OCI-LY3 (cell line): ENCODE results near the gene DNMT1.
"Not testable (repeated sequence)": the region's sequence is repeated elsewhere in the genome, so short reads cannot be mapped to it uniquely, and the experiment has no call there.

ENCODE experiments used
- H2AFZ ChIP-seq: fragments of 200-600, 300-600 bp; shearing (Covaris generic); 2 replicates; pipeline ENCODE4 v1.6.0; 2014; ENCODE audit warnings: antibody characterized with exemption, low read depth, low read length
- H3K27ac ChIP-seq: fragments of 200-600, 300-600 bp; sonication (generic); 2 replicates; pipeline ENCODE4 v1.5.1; 2014; ENCODE audit warnings: mild to moderate bottlenecking, low read length, moderate library complexity, mixed read lengths
- H3K27me3 ChIP-seq: fragments of 200-600, 300-600 bp; sonication (generic); 2 replicates; pipeline ENCODE4 v1.6.1; 2014; ENCODE audit warnings: low read depth, low read length, mixed read lengths
- H3K36me3 ChIP-seq: fragments of 200-600, 300-600 bp; sonication (generic); replicated peaks from 2 replicates; pipeline ENCODE3; 2014; ENCODE audit warnings: low read depth, low read length, mixed read lengths
- H3K4me1 ChIP-seq: fragments of 300-600, 200-600 bp; sonication (generic); 2 replicates; pipeline ENCODE4 v1.6.1; 2014; ENCODE audit warnings: low read length, mixed read lengths
- H3K4me2 ChIP-seq: fragments of 200-600, 300-600 bp; sonication (generic); 2 replicates; pipeline ENCODE4 v1.6.1; 2014; ENCODE audit warnings: low read length, mixed read lengths
- H3K4me3 ChIP-seq: fragments of 300-600, 200-600 bp; sonication (generic); 2 replicates; pipeline ENCODE4 v1.5.1; 2014; ENCODE audit warnings: antibody characterized with exemption, mild to moderate bottlenecking, low read length, moderate library complexity
- H3K79me2 ChIP-seq: fragments of 300-600, 200-600 bp; shearing (Covaris generic); 2 replicates; pipeline ENCODE4 v1.6.1; 2014; ENCODE audit warnings: mild to moderate bottlenecking, low read length, mixed read lengths
- H3K9ac ChIP-seq: fragments of 300-600, 200-600 bp; shearing (Covaris generic); 2 replicates; pipeline ENCODE4 v1.6.0; 2014; ENCODE audit warnings: mild to moderate bottlenecking, low read length, moderate library complexity
- H3K9me3 ChIP-seq: fragments of 200-600, 300-600 bp; shearing (Covaris generic); 2 replicates; pipeline ENCODE4 v1.6.1; 2014; ENCODE audit warnings: low read length, mixed read lengths; ENCODE audit not compliant: insufficient read depth
- H4K20me1 ChIP-seq: fragments of 200-600, 300-600 bp; sonication (generic); 2 replicates; pipeline ENCODE4 v1.6.1; 2016; ENCODE audit warnings: low read length, mixed read lengths; ENCODE audit not compliant: insufficient read depth
- EZH2phosphoT487 ChIP-seq: fragments of 200-600 bp; shearing (Covaris generic); IDR thresholded peaks from 2 replicates; pipeline ENCODE4 v1.6.1; 2018; ENCODE audit warnings: antibody characterized with exemption, mixed run types, low read depth
- TF ChIP-seq, protein P1 (sequence below): fragments of 200-600, 300-600 bp; sonication (generic); IDR thresholded peaks from 2 replicates; pipeline ENCODE4 v1.5.1; 2014; ENCODE audit warnings: antibody characterized with exemption, low read length, low read depth

DNMT1 gene

DNA sequence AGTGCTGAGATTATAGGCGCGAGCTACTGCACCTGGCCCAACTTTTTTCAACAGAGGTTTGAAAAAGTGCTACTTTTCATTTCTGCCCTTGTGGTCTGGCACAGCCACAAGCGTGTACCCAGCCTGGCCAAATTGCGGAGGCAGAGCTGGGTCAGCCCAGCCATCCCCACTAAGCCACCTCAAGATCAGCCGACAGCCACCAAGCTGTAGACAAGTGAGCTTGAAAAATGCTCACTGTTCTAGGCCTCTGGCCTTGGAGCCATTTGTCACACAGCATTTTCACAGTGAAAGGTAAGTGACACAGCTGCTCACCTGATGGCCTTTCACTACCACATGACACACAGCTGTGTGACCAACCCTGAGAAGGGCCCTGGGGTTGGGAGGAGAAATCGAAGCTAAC lies 27.3 kb downstream of the DNMT1 start:
- Histone ChIP-seq H3K4me2 (no peak overlapping the region), H3K27ac (no peak overlapping the region), H3K27me3 (no peaks in the 10 kb centered on the region), H3K4me3 (no peak overlapping the region), H4K20me1 (no peaks in the 10 kb centered on the region), H2AFZ (no peak overlapping the region), H3K9ac (no peak overlapping the region), H3K4me1 (peaks cover 13% of the 10 kb centered on the region), H3K9me3 (no peaks in the 10 kb centered on the region), H3K36me3 (peaks cover 55% of the 10 kb centered on the region), H3K79me2 (peaks cover 3% of the 10 kb centered on the region; the same call in 1 of the 2 replicates)
- TF ChIP-seq, protein P1, sequence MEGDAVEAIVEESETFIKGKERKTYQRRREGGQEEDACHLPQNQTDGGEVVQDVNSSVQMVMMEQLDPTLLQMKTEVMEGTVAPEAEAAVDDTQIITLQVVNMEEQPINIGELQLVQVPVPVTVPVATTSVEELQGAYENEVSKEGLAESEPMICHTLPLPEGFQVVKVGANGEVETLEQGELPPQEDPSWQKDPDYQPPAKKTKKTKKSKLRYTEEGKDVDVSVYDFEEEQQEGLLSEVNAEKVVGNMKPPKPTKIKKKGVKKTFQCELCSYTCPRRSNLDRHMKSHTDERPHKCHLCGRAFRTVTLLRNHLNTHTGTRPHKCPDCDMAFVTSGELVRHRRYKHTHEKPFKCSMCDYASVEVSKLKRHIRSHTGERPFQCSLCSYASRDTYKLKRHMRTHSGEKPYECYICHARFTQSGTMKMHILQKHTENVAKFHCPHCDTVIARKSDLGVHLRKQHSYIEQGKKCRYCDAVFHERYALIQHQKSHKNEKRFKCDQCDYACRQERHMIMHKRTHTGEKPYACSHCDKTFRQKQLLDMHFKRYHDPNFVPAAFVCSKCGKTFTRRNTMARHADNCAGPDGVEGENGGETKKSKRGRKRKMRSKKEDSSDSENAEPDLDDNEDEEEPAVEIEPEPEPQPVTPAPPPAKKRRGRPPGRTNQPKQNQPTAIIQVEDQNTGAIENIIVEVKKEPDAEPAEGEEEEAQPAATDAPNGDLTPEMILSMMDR: no peak
- TF ChIP-seq EZH2phosphoT487: no peak

DNA sequence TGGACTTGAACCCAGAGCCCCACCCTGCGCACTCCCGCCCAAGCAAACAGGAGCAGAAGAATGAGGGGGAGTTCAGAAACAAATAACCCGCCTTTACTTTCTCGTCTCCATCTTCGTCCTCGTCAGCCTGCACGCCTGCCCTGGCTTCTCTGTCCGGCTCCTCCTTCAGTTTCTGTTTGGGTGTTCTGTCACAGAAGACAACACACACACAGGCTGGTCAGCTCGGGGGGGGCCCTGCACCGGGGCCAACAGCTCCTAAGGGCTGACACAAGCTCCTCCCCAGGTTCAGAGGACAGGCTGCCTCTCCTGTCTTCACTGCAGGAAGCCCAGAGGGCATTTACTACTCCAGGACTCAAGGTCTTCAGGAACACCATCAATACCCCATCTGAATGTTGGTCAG lies 28.3 kb downstream of the DNMT1 start:
- H3K27ac ChIP-seq, H3K27me3 ChIP-seq, H3K79me2 ChIP-seq, H3K4me2 ChIP-seq, H3K9me3 ChIP-seq, H4K20me1 ChIP-seq, H2AFZ ChIP-seq, H3K4me3 ChIP-seq, H3K9ac ChIP-seq: not testable (repeated sequence)
- H3K36me3 ChIP-seq: peaks cover 56% of the 10 kb centered on the region
- H3K4me1 ChIP-seq: peaks cover 13% of the 10 kb centered on the region

DNA sequence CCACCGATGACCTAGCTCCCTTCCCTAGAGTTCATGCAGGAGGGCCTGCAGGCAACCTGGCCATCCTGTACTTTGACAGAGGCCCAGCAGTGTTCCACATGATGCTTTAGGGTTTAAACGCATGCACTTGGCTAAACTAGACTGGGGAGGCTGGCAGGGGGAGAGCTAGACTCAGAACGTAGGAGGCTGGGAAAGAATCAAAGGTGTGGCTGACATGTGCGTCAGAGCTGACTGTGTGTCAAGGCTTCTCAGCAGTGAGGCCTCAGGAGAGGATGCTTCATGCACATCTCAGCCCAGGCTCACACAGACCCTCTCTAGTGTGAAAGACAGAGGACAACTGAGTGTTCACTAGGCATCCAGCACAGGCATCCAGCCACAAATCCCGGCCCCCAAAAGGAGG lies 28.7 kb downstream of the DNMT1 start:
- TF ChIP-seq, protein P1: no peak
- no peak for TF ChIP-seq EZH2phosphoT487

DNA sequence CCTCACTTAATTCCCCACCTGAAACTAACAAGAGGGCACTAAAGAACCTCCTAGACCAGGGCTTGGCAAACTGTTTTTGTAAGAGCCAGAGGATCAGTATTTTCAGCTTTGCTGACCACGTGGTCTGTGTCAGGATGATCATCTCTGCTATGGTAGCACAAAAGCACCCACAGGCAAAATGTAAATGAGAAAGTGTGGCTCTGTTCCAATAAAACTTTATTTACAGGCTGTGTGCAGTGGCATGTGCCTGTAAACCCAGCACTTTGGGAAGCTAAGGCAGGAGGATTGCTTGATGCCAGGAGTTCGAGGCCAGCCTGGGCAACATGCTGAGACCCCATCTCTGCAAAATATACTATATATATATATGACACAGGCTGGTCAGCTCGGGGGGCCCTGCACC lies 31.2 kb downstream of the DNMT1 start:
- Histone ChIP-seq H3K9ac (no peak overlapping the region), H3K4me1 (peaks cover 3% of the 10 kb centered on the region), H4K20me1 (no peaks in the 10 kb centered on the region), H2AFZ (no peak overlapping the region), H3K79me2 (peaks cover 4% of the 10 kb centered on the region; the same call in 1 of the 2 replicates), H3K36me3 (peaks cover 64% of the 10 kb centered on the region), H3K27ac (no peak overlapping the region), H3K4me3 (no peak overlapping the region), H3K27me3 (no peaks in the 10 kb centered on the region), H3K9me3 (no peaks in the 10 kb centered on the region), H3K4me2 (no peak overlapping the region)
- no peak for TF ChIP-seq EZH2phosphoT487

More for the DNA sequence above, 28.7 kb downstream of the DNMT1 start:
- Histone ChIP-seq H3K4me3 (no peak overlapping the region), H3K9ac (no peak overlapping the region), H3K27me3 (no peaks in the 10 kb centered on the region), H3K9me3 (no peaks in the 10 kb centered on the region), H3K27ac (no peak overlapping the region), H4K20me1 (no peaks in the 10 kb centered on the region), H2AFZ (no peak overlapping the region), H3K4me2 (no peak overlapping the region), H3K36me3 (peaks cover 57% of the 10 kb centered on the region), H3K4me1 (peaks cover 13% of the 10 kb centered on the region), H3K79me2 (peaks cover 3% of the 10 kb centered on the region; the same call in 1 of the 2 replicates)

DNA sequence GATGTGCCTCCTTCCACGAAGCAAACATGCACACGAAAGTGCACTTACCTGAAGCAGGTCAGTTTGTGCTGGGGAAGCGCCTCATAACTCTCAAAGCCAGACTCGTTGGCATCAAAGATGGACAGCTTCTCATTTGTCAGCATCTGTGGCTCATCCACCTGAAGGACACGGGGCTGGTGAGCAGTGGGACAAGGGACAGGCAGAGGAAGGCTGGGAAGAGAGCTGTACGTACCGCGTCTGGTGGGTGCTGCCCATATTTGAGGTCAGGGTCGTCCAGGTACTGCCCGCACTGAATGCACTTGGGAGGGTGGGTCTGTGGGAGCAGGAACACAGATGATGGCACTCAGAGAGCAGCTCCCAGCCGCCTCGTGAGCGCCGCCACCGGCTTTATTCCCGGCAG lies 35.1 kb downstream of the DNMT1 start:
- peaks cover 74% of the 10 kb centered on the region for H3K36me3 ChIP-seq
- no peak overlapping the region for H2AFZ ChIP-seq
- H4K20me1 ChIP-seq: no peaks in the 10 kb centered on the region
- no peak overlapping the region for H3K4me2 ChIP-seq
- no peak overlapping the region for H3K9ac ChIP-seq
- H3K9me3 ChIP-seq: no peaks in the 10 kb centered on the region
- H3K4me3 ChIP-seq: no peak overlapping the region
- H3K27ac ChIP-seq: no peak overlapping the region
- H3K27me3 ChIP-seq: no peaks in the 10 kb centered on the region
- H3K4me1 ChIP-seq: no peaks in the 10 kb centered on the region
- TF ChIP-seq, protein P1: no peak
- no peak for TF ChIP-seq EZH2phosphoT487
- H3K79me2 ChIP-seq: peaks cover 4% of the 10 kb centered on the region; the same call in 1 of the 2 replicates
